Hematopoietic multipotent progenitor cell treated with erythropoietin and hydrocortisone succinate and interleukin-3 and kit ligand, for 17 days (in vitro differentiated cells): Measurements from ENCODE around the gene THRB.

Source experiments
- DNase-seq: peaks from one replicate; pipeline ENCODE4 v3.0.0-alpha.2; 2015; ENCODE audit warnings: low spot score

The THRB gene

DNA sequence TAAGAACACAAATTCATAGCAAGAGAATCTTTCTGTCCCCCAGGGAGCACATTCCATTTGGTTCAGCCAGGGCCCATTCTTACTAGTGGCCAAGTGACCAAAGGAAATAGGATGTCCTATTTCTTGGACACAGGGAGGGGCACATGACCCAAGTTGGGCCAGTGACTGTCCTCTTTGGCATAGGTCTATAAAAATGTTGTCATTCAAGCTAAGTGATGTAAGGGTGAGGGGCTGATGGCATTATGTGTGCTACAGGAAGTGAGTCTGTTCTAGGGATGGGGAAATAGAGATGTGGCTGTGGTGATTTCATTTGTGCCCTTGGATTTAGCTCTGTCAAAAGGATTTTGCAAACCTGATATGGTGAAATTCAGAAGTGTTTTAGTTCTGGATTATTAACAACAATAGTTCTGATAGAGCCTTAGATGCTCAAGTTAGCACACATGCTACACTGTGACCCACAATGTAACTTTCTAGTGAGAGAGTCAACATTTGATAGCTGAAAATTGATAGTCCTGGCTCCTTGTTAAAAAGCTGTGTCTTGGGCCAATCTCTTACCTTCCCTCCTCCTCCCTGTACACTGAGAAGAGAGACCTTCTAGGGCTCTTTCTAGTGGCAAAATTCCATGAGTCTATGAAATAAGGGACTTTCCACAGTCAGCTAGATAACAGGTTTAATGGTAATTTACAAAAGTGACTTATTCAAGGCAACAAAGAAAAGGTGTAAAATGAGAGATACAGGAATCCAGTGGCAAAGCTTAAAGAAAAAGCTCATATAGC, 117.2 kb downstream of the THRB start:
- no peak for DNase-seq

- no peak for DNase-seq
These were observed 118.7 kb downstream of the THRB start for GRCh38 chr3:24375947-24376384.

DNA sequence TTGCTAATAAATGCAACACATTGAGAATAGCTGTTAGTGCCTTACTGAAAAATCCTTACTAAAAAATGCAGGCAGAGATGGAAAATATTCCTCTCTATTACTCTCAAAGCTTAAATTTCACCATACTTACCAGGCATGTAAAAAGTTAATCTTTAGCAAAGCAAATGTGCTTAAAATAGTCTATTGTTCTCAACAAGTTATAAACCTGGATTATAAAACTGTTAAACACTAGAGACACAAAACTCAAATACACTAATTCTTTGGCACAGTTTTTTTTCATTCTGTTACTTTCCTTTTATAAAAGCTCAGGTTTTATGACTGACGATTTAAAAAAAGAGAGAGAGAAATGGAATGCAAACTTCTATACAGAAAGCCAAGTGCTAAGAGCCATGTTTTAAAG, 119.8 kb downstream of the THRB start:
- no peak for DNase-seq

GRCh38 chr3:24373198-24373959, 121.3 kb downstream of the THRB start:
- DNase-seq: no peak

DNA sequence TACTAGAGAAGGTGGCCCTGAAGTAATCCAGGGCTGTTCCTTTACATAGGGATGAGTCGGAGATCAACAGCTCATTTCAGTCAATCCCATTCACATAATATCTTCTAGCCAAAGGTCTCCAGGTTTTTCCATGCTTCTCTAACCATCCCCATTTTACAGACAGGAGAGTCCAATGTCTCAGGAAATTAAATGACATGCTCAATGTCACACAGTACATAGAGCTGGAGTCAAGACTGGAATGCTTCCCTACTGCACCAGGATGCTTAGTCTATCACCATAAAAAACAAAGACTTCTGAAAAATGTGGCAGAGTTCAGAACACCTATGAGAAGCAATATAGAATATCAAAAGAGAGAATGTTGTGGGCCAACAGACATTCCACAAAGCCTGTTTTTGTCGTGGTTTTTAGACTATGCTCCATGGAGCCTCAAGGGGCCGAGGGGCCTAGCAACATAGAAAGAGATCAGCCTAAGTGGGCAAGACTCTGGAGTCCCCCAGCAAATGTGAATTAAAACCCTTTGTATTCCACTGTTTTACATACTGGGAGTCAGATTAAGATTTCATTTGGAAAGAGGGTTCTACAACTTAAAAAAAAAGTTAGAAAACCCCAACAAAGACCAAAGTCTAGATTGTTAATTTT, 122.0 kb downstream of the THRB start:
- no peak for DNase-seq

DNA sequence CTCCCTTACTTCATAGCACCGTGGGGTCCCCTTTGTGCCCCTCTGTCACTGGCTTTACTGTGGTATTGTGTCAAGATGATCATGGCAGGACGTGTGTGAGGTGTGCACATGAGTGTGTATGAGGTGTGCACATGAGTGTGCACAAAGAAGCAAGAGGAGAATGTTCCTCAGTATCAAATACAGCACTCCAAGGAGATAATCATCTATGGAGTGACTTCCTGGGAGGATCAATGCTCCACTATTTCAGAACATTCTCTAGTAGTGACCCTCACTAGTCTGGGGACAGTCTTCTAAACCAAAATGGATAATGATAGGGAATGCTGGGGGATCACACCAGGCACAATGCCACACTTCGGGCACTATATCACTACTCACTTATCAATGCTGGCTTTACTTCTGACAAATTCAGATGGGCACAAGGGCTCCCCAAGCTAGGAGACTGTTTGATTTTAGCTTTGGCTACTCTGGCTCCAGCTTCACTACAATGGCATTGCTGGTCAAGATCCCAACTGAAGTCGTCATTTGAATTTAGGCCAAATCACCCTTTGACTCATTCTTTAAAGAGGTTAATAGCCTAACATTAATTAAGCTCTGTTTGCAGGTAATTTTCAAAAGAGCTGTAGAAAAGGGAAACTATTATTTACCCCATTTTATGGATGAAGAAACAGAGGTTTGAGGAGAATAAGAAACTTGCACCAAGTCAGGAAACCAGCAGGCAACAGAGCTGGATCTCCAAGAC, 124.1 kb downstream of the THRB start:
- no peak for DNase-seq

GRCh38 chr3:24368605-24369004, 126.0 kb downstream of the THRB start:
- no peak for DNase-seq

DNA sequence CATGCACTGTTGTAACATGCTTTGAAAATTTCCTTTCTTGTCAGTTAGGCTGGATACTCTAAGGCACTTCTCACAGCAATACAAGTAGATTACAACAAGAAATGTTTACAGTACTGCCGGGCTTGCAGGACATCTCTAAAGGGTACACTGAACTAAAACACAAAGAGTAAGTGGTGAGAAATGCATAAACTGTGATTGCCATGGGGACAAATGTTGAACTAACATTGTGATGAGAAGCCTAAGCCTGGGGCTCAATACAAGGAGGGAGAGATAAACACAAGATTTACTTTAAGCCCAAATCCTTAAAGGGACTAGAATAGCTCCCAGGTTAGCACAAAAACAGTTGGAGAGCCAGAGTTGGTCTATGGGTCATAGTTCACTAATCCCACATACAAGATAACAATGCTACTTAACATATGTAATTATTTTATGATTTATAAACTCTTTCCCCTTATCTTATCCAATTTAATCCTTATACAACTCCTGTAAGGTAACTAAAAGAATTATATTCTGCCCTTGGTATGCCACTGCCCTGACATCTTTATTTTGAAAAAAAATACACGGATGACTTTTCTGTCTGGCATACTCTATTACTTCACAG, 126.9 kb downstream of the THRB start:
- DNase-seq: no peak

- no peak for DNase-seq
These were observed 127.4 kb downstream of the THRB start for GRCh38 chr3:24367216-24367615.

GRCh38 chr3:24365168-24365567, 129.5 kb downstream of the THRB start:
- DNase-seq: no peak

DNA sequence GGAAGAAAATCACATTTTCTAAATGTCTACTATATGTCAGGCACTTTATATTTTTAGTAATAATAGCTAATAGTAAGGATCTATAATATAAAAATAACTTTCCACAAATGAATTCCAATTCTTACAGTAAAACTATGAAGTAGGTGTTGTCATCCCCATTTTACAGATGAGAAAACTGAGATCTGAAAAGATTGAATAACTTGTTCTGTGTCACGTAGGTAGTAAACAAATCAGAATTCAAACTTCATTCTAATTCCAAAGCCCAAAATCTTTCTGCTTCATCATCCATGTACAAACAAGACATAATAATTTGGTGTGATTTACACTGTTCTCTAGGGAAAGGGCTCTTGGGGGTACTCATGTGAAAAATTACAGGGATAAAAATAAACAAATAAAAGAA, 130.3 kb downstream of the THRB start:
- DNase-seq: no peak

DNA sequence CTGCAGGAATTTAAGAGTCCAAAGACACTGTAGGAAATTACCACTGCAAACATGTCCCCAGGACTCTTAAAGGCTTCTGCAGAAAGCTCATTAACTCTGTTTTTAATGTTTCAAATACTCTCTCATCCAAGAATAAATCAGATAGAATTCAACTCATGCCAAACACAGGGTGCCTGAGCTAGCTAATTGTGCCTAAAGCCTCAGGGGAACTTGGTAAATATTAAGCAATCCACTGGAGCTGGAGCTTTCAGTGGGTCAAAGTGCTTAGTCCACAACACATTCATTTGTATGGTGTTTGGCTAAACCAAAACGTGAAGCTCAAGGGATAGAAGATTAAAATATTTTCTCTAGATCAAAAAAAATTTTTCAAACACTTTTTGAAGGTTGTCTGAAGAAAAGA, 131.4 kb downstream of the THRB start:
- no peak for DNase-seq

- no peak for DNase-seq
These were observed 133.0 kb downstream of the THRB start for GRCh38 chr3:24361623-24362022.

DNA sequence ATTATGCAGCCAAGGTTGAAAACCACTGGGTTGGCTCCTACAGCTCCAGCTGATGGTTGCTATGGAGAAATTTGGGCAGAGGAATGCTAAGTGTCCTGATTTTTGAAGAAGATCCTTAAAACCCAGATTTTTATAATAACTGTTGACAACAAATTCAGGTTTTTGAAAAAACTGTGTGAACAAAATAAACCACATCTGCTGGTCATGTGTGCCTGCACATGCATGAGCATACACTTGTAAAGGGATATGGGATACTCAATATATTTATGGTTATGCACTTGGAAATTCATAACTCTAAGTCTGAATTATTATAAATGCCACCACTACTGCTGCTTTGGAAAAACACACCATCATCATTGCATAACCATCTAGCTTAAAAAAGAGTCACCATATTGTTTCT, 133.7 kb downstream of the THRB start:
- no peak for DNase-seq

- no peak for DNase-seq
These were observed 134.8 kb downstream of the THRB start for GRCh38 chr3:24359645-24360462.

DNA sequence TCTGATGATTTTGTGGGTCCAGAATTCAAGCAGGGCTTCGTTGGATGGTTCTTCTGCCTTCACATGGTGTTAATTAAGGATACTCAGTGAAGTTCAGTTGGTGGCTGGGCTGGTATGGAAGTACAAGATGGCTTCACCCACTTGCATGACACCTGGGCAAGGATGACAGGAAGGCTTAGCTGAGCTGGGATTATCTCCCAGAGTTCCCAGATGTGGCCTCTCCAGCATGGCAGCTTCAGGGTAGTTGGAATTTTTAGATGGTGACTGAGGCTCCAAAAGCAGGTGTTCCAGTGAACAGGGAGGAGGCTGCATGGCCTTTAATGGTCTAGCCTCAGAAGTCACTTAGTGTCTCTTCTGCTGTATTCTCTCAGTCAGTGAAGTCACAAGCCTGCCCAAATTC, 135.5 kb downstream of the THRB start:
- DNase-seq: no peak

- no peak for DNase-seq
These were observed 137.0 kb downstream of the THRB start for GRCh38 chr3:24357635-24358034.

GRCh38 chr3:24355806-24356205, 138.8 kb downstream of the THRB start:
- DNase-seq: no peak

- DNase-seq: no peak
These were observed 140.4 kb downstream of the THRB start for GRCh38 chr3:24354230-24354629.

DNA sequence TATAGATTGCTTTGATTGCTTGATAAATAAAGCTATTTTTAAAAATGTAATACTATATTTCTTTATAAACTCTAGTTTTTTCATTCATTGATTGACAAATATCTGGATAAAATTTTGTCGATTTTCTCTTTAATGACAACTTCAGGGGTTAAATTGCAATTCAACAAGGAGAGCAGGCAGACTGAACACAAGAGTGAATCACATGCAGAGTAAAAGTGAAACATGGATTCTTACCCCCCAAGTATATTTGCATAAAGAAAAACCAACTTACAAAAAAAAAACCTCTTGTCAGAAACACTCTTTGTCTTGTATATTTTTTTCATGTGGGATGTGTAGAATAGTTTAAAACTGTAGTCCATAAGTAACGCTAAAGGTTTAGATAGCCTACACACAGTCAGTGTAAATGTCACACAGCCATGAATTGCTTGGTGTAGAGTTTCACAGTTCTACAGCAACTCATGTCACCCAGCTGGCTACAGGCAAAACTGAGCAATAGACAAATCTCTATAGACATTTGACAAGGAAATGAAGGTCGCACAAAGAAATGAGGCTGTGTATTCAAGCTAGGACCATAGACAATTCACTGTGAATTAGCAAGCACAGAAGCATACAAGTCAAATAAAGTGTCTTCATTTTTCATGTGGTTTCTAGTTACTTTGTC, 141.6 kb downstream of the THRB start:
- DNase-seq: no peak
